Lower leg skin (tissue), 3 donors: Measurements from ENCODE around the gene MCTP1.

Source experiments
- POLR2A ChIP-seq, 2 donors: fragments of 450-650 bp; IDR thresholded peaks; one replicate each; pipeline ENCODE4 v1.6.1; 2016 to 2017; ENCODE audit warnings: antibody characterized with exemption in 2 of 2, mild to moderate bottlenecking in 1 of 2, moderate library complexity in 1 of 2
- TF ChIP-seq, protein P1 (sequence below), 3 donors: fragments of 450-650 bp; IDR thresholded peaks; one replicate each; pipeline ENCODE4 v1.5.1; 2016; ENCODE audit warnings: antibody characterized with exemption in 3 of 3, mild to moderate bottlenecking in 3 of 3, moderate library complexity in 2 of 3

DNA sequence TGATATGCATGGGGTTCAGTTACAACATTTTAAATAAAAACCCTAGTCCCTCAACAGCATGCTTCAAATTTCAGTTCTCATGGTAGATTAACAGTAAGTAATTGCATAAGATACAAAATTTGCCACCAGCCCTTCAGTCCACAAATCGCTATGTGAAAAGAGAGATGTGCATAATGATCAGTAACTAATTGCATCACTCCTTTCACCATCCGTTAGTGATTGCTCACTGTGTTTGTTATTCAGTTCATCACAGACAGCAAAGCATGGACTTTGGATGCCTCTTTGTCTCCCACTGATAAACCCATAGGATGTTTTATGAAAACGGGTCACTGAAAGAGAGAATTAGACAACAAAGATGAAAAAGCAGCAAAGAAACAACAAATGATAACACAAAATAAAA is 103.2 kb downstream of the MCTP1 start:
- TF ChIP-seq, protein P1, sequence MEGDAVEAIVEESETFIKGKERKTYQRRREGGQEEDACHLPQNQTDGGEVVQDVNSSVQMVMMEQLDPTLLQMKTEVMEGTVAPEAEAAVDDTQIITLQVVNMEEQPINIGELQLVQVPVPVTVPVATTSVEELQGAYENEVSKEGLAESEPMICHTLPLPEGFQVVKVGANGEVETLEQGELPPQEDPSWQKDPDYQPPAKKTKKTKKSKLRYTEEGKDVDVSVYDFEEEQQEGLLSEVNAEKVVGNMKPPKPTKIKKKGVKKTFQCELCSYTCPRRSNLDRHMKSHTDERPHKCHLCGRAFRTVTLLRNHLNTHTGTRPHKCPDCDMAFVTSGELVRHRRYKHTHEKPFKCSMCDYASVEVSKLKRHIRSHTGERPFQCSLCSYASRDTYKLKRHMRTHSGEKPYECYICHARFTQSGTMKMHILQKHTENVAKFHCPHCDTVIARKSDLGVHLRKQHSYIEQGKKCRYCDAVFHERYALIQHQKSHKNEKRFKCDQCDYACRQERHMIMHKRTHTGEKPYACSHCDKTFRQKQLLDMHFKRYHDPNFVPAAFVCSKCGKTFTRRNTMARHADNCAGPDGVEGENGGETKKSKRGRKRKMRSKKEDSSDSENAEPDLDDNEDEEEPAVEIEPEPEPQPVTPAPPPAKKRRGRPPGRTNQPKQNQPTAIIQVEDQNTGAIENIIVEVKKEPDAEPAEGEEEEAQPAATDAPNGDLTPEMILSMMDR (IDR thresholded peaks at IDR 0.05) = no peak
- no peak for TF ChIP-seq POLR2A (IDR thresholded peaks at IDR 0.05)
